Measurements from ENCODE around the gene PIK3AP1. TPM values are rescaled to one million over a fixed set of nuclear protein-coding genes. Genes with fewer than 3 reads are reported as not detected.

The PIK3AP1 gene
- total and polyA plus RNA-seq, 2 of the 4 experiments (the other 2 are of a cell fraction), result under 0.01 to 0.14 TPM

DNA sequence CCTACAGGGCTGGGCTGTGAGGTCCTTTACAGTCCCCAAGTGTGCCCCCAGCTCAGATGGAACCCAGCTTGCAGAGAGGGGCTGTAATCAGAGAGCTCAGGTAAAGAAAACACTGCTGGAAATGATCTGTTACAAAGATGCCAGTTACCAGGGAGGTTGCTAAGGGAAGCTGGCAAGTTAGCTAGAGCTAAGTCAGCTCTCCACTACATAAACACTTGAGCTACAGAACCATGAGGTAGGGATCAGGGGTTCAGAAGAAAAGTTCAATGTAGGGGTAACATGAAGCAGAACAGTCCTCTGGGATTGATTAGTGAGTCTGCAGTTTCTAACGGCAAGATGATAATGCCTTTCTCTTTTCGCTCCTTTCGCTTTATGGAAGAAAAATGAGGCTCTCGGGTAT lies 80.4 kb downstream of the PIK3AP1 start:
- Histone ChIP-seq H3K36me3 (ENCODE audit: control insufficient read depth, insufficient read depth, low read length) (no peaks in the 10 kb centered on the region), H3K56ac (ENCODE audit: extremely low read depth, insufficient read depth, low read length) (no peak overlapping the region), H3K9me3 (ENCODE audit: control insufficient read depth, insufficient read depth, low read length) (peaks cover 2% of the 10 kb centered on the region; the same call in 1 of the 2 replicates), H3K4me3 (ENCODE audit: insufficient read depth, low read depth, low read length) (no peak overlapping the region), H4K5ac (ENCODE audit: low read depth, low read length) (no peak overlapping the region), H2BK15ac (ENCODE audit: low read depth, low read length) (no peak overlapping the region), H2BK5ac (ENCODE audit: low read depth, low read length, poor library complexity, severe bottlenecking) (no peak overlapping the region), H4K8ac (ENCODE audit: low read depth in 2 of 2, low read length in 2 of 2) (no peak overlapping the region), H3K4me2 (ENCODE audit: low read depth, low read length) (no peak overlapping the region), H2BK20ac (ENCODE audit: low read depth, low read length) (no peak overlapping the region), H4K20me1 (ENCODE audit: insufficient read depth, low read length) (no peaks in the 10 kb centered on the region), H3K4me1 (ENCODE audit: control insufficient read depth, insufficient read depth, low read length) (no peaks in the 10 kb centered on the region), H3K27me3 (ENCODE audit: control insufficient read depth, insufficient read depth, low read length) (peaks cover 24% of the 10 kb centered on the region), H2AK5ac (ENCODE audit: low read depth, low read length) (no peak overlapping the region), H3K27ac (ENCODE audit: insufficient read depth, low read length) (no peak overlapping the region), H3K14ac (replicated peaks; ENCODE audit: low read depth, low read length) (no peak overlapping the region), H3K79me1 (ENCODE audit: low read depth in 1 of 2, low read length in 2 of 2) (no peaks in the 10 kb centered on the region), H3K9ac (ENCODE audit: low read depth, low read length) (no peak overlapping the region), H2AK9ac (replicated peaks; ENCODE audit: low read depth, low read length, poor library complexity) (no peak overlapping the region), H3K4ac (ENCODE audit: low read depth, low read length) (no peak overlapping the region), H2BK120ac (ENCODE audit: low read depth, low read length) (no peak overlapping the region), H4K91ac (ENCODE audit: insufficient read depth, low read depth, low read length) (no peak overlapping the region), H2AFZ (replicated peaks; ENCODE audit: low read length, poor library complexity) (no peak overlapping the region), H3K23ac (ENCODE audit: low read depth, low read length) (0 out of 2 replicates have a peak overlapping the region, but pooled peaks have one; percentile 33), H3K18ac (ENCODE audit: low read depth, low read length) (no peak overlapping the region), H3K9me1 (ENCODE audit: insufficient read depth, low read length) (no peaks in the 10 kb centered on the region)
- no peak for ATAC-seq (ENCODE audit: low read depth)
- CTCF ChIA-PET, result interaction anchor here (0.6 to 1.2 kb wide), 3 partner anchors 62 to 244 kb away, joined by 3 read pairs; no protein-coding TSS in a partner anchor
- whole genome bisulfite sequencing, 2 experiments (ENCODE audit: extremely low coverage in 2 of 2, insufficient read length in 1 of 2), result no CpG with 5 or more reads among the region's 4 CpGs
- TF ChIP-seq, protein P1, sequence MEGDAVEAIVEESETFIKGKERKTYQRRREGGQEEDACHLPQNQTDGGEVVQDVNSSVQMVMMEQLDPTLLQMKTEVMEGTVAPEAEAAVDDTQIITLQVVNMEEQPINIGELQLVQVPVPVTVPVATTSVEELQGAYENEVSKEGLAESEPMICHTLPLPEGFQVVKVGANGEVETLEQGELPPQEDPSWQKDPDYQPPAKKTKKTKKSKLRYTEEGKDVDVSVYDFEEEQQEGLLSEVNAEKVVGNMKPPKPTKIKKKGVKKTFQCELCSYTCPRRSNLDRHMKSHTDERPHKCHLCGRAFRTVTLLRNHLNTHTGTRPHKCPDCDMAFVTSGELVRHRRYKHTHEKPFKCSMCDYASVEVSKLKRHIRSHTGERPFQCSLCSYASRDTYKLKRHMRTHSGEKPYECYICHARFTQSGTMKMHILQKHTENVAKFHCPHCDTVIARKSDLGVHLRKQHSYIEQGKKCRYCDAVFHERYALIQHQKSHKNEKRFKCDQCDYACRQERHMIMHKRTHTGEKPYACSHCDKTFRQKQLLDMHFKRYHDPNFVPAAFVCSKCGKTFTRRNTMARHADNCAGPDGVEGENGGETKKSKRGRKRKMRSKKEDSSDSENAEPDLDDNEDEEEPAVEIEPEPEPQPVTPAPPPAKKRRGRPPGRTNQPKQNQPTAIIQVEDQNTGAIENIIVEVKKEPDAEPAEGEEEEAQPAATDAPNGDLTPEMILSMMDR (conservative IDR thresholded peaks at IDR 0.05; ENCODE audit: low read depth, low read length), result no peak
- no peak for TF ChIP-seq MAZ (IDR thresholded peaks at IDR 0.05; ENCODE audit: borderline replicate concordance, low read depth, low read length)
- TF ChIP-seq RFX5 (IDR thresholded peaks at IDR 0.05; ENCODE audit: low read depth, low read length), result no peak
- TF ChIP-seq RCOR1 (IDR thresholded peaks at IDR 0.05; ENCODE audit: insufficient replicate concordance, low read length), result no peak
- no peak for TF ChIP-seq RAD21 (IDR thresholded peaks at IDR 0.05; ENCODE audit: low read length)
- TF ChIP-seq SMC3 (IDR thresholded peaks at IDR 0.05; ENCODE audit: low read depth, low read length), result no peak
- TF ChIP-seq POLR2A (IDR thresholded peaks at IDR 0.05; ENCODE audit: low read depth, low read length), result no peak
- no peak for TF ChIP-seq NFE2L2 (IDR thresholded peaks at IDR 0.05; ENCODE audit: low read depth, low read length)
- no peak for TF ChIP-seq CEBPB (IDR thresholded peaks at IDR 0.05; ENCODE audit: low read depth, low read length)
- TF ChIP-seq ELK1 (IDR thresholded peaks at IDR 0.05; ENCODE audit: borderline replicate concordance, low read depth, low read length), result no peak
- TF ChIP-seq FOS (IDR thresholded peaks at IDR 0.05; ENCODE audit: low read depth, low read length), result no peak
- TF ChIP-seq MAFK (IDR thresholded peaks at IDR 0.05; ENCODE audit: low read depth, low read length), result no peak
- no peak for TF ChIP-seq CHD1 (IDR thresholded peaks at IDR 0.05; ENCODE audit: low read depth, low read length)
- no peak for TF ChIP-seq BHLHE40 (IDR thresholded peaks at IDR 0.05; ENCODE audit: low read depth, low read length)
- no peak for TF ChIP-seq MXI1 (IDR thresholded peaks at IDR 0.05; ENCODE audit: borderline replicate concordance, low read depth, low read length)
- no peak for TF ChIP-seq USF2 (IDR thresholded peaks at IDR 0.05; ENCODE audit: low read depth, low read length)
- intact Hi-C loops (cut with micrococcal nuclease) (loop anchor here (2.0 to 10.0 kb wide), 4 partner anchors 51 to 395 kb away; no protein-coding TSS in a partner anchor), dilution Hi-C loops (cut with HindIII; ENCODE audit: low sequenced_read_pairs, unreplicated experiment) (no loop called here), in situ Hi-C loops (cut with MboI; ENCODE audit: low sequenced_read_pairs) (no loop called here)
- DNase-seq, result no peak
- BruUV-seq (replicated peaks), result no TSS peak
- POLR2A ChIA-PET (ENCODE audit: unreplicated experiment), result no interaction called here
